ENCODE results near the gene SGF29. TPM values are rescaled to one million over a fixed set of nuclear protein-coding genes. Genes with fewer than 3 reads are reported as not detected.

Gene SGF29
- total RNA-seq, 4 donors from 2014 or later, result 31.9 to 52.1 (median 36.1) TPM

- H3K36me3 ChIP-seq, result peaks cover 0 to 97% (median 3%) of the 10 kb centered on the region in 3 donors
These were observed 33.7 kb downstream of the SGF29 start for GRCh38 chr16:28587386-28587785.

DNA sequence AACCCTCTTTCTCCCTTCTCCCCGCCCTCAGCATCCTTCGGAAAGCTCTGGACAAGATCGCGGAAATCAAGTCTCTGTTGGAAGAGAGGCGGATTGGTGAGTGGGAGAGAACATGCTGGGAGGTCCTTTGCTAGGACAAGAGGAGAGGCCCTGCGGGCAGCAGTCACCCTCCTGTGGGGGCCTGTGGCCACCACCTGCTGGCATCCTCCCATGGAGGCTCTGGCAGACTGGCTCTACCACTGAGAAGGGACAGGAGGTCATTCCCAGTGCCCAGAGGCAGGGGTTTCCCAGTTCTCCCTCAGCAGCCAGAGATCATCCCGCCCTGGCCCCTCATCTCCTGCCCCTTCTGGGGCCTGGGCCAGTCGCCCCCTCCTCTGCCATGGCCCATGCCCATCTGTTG, 35.3 kb downstream of the SGF29 start:
- H3K4me3 ChIP-seq, result no peak overlapping the region
- DNase-seq (ENCODE audit: low spot score in 2 of 2), result no peak
- no peak overlapping the region for H3K27ac ChIP-seq
- WGBS, 2 donors, result 84 to 88% methylated on average over 8 of the region's 8 CpGs
- H3K27me3 ChIP-seq, result no peaks in the 10 kb centered on the region
- H3K36me3 ChIP-seq, result peaks cover 0 to 90% (median 3%) of the 10 kb centered on the region in 3 donors
- TF ChIP-seq POLR2A (IDR thresholded peaks at IDR 0.05), result no peak
- no peak for TF ChIP-seq CTCF (IDR thresholded peaks at IDR 0.05)
- no peak for TF ChIP-seq EP300 (IDR thresholded peaks at IDR 0.05)
- no peaks in the 10 kb centered on the region for H3K9me3 ChIP-seq
- H3K4me1 ChIP-seq, result no peaks in the 10 kb centered on the region

More at GRCh38 chr16:28587386-28587785, 33.7 kb downstream of the SGF29 start:
- no peaks in the 10 kb centered on the region for H3K4me1 ChIP-seq
- TF ChIP-seq EP300 (IDR thresholded peaks at IDR 0.05), result no peak
- no peak for TF ChIP-seq POLR2A (IDR thresholded peaks at IDR 0.05)
- TF ChIP-seq CTCF (IDR thresholded peaks at IDR 0.05), result no peak
- H3K27me3 ChIP-seq, result no peaks in the 10 kb centered on the region
- no peak overlapping the region for H3K4me3 ChIP-seq
- H3K9me3 ChIP-seq, result no peaks in the 10 kb centered on the region
- no peak overlapping the region for H3K27ac ChIP-seq
- no peak for DNase-seq (ENCODE audit: low spot score in 2 of 2)
- 83 to 88% methylated on average over 8 of the region's 8 CpGs for WGBS, 2 donors

GRCh38 chr16:28589930-28590329, 36.2 kb downstream of the SGF29 start:
- Histone ChIP-seq H3K4me3 (no peak overlapping the region), H3K27ac (no peak overlapping the region), H3K36me3 (peaks cover 0 to 83% (median 3%) of the 10 kb centered on the region in 3 donors), H3K4me1 (no peaks in the 10 kb centered on the region), H3K27me3 (no peaks in the 10 kb centered on the region), H3K9me3 (no peaks in the 10 kb centered on the region)
- no peak for DNase-seq (ENCODE audit: low spot score in 2 of 2)
- TF ChIP-seq POLR2A (IDR thresholded peaks at IDR 0.05), result no peak
- WGBS, 2 donors, result 90 to 95% methylated on average over 12 to 13 of the region's 13 CpGs

DNA sequence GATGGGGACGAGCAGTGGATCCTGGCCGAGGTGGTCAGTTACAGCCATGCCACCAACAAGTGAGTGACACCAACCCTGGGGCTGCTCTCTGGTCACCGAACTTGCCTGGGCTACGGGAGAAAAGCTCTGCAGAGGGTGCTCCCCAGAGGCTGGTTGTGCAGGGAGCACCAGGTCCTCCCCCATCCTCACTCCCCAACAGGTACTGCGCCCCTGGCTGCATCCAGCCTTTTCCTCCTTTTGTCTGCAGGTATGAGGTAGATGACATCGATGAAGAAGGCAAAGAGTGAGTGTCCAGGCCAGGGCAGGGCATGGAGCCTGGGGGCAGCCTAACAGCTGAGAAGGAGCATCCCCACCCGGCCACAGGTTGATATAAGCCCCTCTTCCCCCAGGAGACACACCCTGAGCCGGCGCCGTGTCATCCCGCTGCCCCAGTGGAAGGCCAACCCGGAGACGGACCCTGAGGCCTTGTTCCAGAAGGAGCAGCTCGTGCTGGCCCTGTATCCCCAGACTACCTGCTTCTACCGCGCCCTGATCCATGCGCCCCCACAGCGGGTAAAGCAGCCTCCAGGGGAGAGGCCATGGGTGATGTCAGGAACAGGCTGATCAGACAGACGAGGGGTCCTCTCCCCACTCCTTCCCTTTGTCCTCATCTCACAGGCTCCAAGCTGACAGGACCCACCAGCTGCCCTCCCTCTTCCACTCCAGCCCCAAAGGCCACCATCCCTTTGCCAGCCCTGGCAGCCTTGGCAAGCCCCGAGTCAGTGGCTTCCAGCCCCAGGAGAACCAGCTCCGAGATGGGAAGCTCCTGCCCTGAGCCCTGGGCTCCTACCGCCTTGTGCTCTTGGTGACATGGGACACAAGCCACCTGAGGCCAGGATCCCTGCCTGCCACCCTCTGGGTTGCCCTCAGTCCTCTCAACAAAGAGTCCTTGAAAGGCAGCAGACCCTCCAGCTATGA, 36.9 kb downstream of the SGF29 start:
- Histone ChIP-seq H3K27me3 (no peaks in the 10 kb centered on the region), H3K4me3 (no peak overlapping the region), H3K36me3 (peaks cover 0 to 76% (median 3%) of the 10 kb centered on the region in 3 donors), H3K27ac (no peak overlapping the region), H3K9me3 (no peaks in the 10 kb centered on the region), H3K4me1 (no peaks in the 10 kb centered on the region)
- TF ChIP-seq POLR2A (IDR thresholded peaks at IDR 0.05) (no peak), CTCF (IDR thresholded peaks at IDR 0.05) (no peak), EP300 (IDR thresholded peaks at IDR 0.05) (no peak)
- 86 to 92% methylated on average over 6 to 22 of the region's 22 CpGs for WGBS, 2 donors
- DNase-seq (ENCODE audit: low spot score in 2 of 2), result no peak

DNA sequence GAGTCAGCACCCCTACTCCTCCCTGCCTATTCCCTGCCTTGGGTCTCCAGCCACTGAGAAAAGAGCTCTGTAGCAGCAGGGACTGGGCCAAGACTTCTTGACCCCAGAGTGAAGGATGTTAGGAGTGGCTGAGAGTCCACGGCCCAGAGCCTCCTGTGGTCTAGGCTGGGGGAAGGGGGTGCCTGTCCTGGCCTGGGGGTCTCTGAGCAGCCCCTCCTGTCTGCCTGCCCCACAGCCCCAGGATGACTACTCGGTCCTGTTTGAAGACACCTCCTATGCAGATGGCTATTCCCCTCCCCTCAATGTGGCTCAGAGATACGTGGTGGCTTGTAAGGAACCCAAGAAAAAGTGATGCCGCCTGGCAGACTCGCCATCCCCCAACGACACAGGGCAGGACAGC, 37.6 kb downstream of the SGF29 start:
- Histone ChIP-seq H3K4me1 (peaks cover 0 to 2% (median 0%) of the 10 kb centered on the region in 4 donors), H3K27me3 (no peaks in the 10 kb centered on the region), H3K4me3 (no peak overlapping the region), H3K9me3 (no peaks in the 10 kb centered on the region), H3K27ac (no peak overlapping the region), H3K36me3 (peaks cover 0 to 69% (median 3%) of the 10 kb centered on the region in 3 donors)
- TF ChIP-seq EP300 (IDR thresholded peaks at IDR 0.05), result no peak
- DNase-seq (ENCODE audit: low spot score in 2 of 2), result no peak
- WGBS, 2 donors, result 84 to 97% methylated on average over 6 of the region's 6 CpGs

- Histone ChIP-seq H3K27me3 (no peaks in the 10 kb centered on the region), H3K4me3 (no peak overlapping the region), H3K36me3 (peaks cover 0 to 57% (median 3%) of the 10 kb centered on the region in 3 donors), H3K4me1 (peaks cover 0 to 11% (median 2%) of the 10 kb centered on the region in 4 donors), H3K9me3 (no peaks in the 10 kb centered on the region), H3K27ac (no peak overlapping the region)
- TF ChIP-seq CTCF (IDR thresholded peaks at IDR 0.05), result no peak
- TF ChIP-seq EP300 (IDR thresholded peaks at IDR 0.05), result no peak
- 83 to 84% methylated on average over 5 of the region's 5 CpGs for WGBS, 2 donors
- DNase-seq (ENCODE audit: low spot score in 2 of 2), result no peak
These were observed 38.8 kb downstream of the SGF29 start for GRCh38 chr16:28592511-28592910.
